ENCODE data around the gene SLC8A3.

Gene SLC8A3

GRCh38 chr14:70168406-70168805 lies 20.3 kb downstream of the SLC8A3 start:
- no CpG with 5 or more reads among the region's 4 CpGs for WGBS, 2 donors (ENCODE audit: extremely low coverage in 2 of 2, insufficient read length in 2 of 2, insufficient replicate concordance in 1 of 2)
- Histone ChIP-seq H2BK12ac (ENCODE audit: low read length) (no peak overlapping the region), H3K14ac (ENCODE audit: low read length) (no peak overlapping the region), H3K9ac (ENCODE audit: low read depth, low read length, poor library complexity) (no peak overlapping the region), H3K79me1 (ENCODE audit: low read depth, low read length) (no peaks in the 10 kb centered on the region), H2AFZ (ENCODE audit: low read length) (no peak overlapping the region), H4K8ac (ENCODE audit: low read depth, low read length) (no peak overlapping the region), H2AK5ac (ENCODE audit: low read depth, low read length) (no peak overlapping the region), H3K4me1 (ENCODE audit: control insufficient read depth in 2 of 2, insufficient read depth in 1 of 2, low read depth in 1 of 2, low read length in 2 of 2) (no peaks in the 10 kb centered on the region), H3K4ac (ENCODE audit: low read length) (no peak overlapping the region), H3K9me3 (replicated peaks in 1 of 2; ENCODE audit: control insufficient read depth in 2 of 2, insufficient read depth in 1 of 2, low read depth in 1 of 2, low read length in 2 of 2) (peaks cover 0 to 2% of the 10 kb centered on the region in 2 donors), H3K27me3 (ENCODE audit: control insufficient read depth in 3 of 3, insufficient read depth in 3 of 3, low read depth in 1 of 3, low read length in 3 of 3) (no peaks in the 10 kb centered on the region), H3K23ac (ENCODE audit: low read depth, low read length, poor library complexity) (no peak overlapping the region), H4K91ac (ENCODE audit: low read depth, low read length, poor library complexity) (no peak overlapping the region), H3K4me2 (ENCODE audit: insufficient read depth, low read length, poor library complexity, severe bottlenecking) (no peak overlapping the region), H3K4me3 (ENCODE audit: low read length in 2 of 2) (no peak overlapping the region), H3K27ac (replicated peaks; ENCODE audit: low read length) (no peak overlapping the region), H3K36me3 (replicated peaks in 1 of 2; ENCODE audit: control insufficient read depth in 2 of 2, insufficient read depth in 2 of 2, low read length in 2 of 2) (no peaks in the 10 kb centered on the region), H2BK15ac (ENCODE audit: low read length) (no peak overlapping the region), H2BK5ac (ENCODE audit: low read length) (no peak overlapping the region), H2BK120ac (ENCODE audit: low read depth, low read length) (no peak overlapping the region), H3K18ac (ENCODE audit: low read length) (no peak overlapping the region)
- no peak for DNase-seq (ENCODE audit: low spot score)

GRCh38 chr14:70166530-70167203 lies 22.1 kb downstream of the SLC8A3 start:
- Histone ChIP-seq H3K18ac (ENCODE audit: low read length) (no peak overlapping the region), H3K27ac (replicated peaks; ENCODE audit: low read length) (no peak overlapping the region), H3K27me3 (ENCODE audit: control insufficient read depth in 3 of 3, insufficient read depth in 3 of 3, low read depth in 1 of 3, low read length in 3 of 3) (no peaks in the 10 kb centered on the region), H3K4me3 (ENCODE audit: low read length in 2 of 2) (no peak overlapping the region), H2BK15ac (ENCODE audit: low read length) (no peak overlapping the region), H3K14ac (ENCODE audit: low read length) (no peak overlapping the region), H2AK5ac (ENCODE audit: low read depth, low read length) (no peak overlapping the region), H3K4me1 (ENCODE audit: control insufficient read depth in 2 of 2, insufficient read depth in 1 of 2, low read depth in 1 of 2, low read length in 2 of 2) (no peaks in the 10 kb centered on the region), H2BK120ac (ENCODE audit: low read depth, low read length) (no peak overlapping the region), H3K23ac (ENCODE audit: low read depth, low read length, poor library complexity) (no peak overlapping the region), H3K9ac (ENCODE audit: low read depth, low read length, poor library complexity) (no peak overlapping the region), H4K8ac (ENCODE audit: low read depth, low read length) (no peak overlapping the region), H2BK5ac (ENCODE audit: low read length) (no peak overlapping the region), H3K4ac (ENCODE audit: low read length) (no peak overlapping the region), H4K91ac (ENCODE audit: low read depth, low read length, poor library complexity) (no peak overlapping the region), H3K36me3 (replicated peaks in 1 of 2; ENCODE audit: control insufficient read depth in 2 of 2, insufficient read depth in 2 of 2, low read length in 2 of 2) (no peaks in the 10 kb centered on the region), H2AFZ (ENCODE audit: low read length) (no peak overlapping the region), H3K4me2 (ENCODE audit: insufficient read depth, low read length, poor library complexity, severe bottlenecking) (no peak overlapping the region), H3K79me1 (ENCODE audit: low read depth, low read length) (no peaks in the 10 kb centered on the region), H2BK12ac (ENCODE audit: low read length) (no peak overlapping the region), H3K9me3 (replicated peaks in 1 of 2; ENCODE audit: control insufficient read depth in 2 of 2, insufficient read depth in 1 of 2, low read depth in 1 of 2, low read length in 2 of 2) (peaks cover 0 to 2% of the 10 kb centered on the region in 2 donors)
- DNase-seq (ENCODE audit: low spot score), result no peak
- WGBS, 2 donors (ENCODE audit: extremely low coverage in 2 of 2, insufficient read length in 2 of 2, insufficient replicate concordance in 1 of 2), result no CpG with 5 or more reads among the region's 9 CpGs

- WGBS, 2 donors (ENCODE audit: extremely low coverage in 2 of 2, insufficient read length in 2 of 2, insufficient replicate concordance in 1 of 2), result no CpG with 5 or more reads among the region's 4 CpGs
- H2BK5ac ChIP-seq (ENCODE audit: low read length), result no peak overlapping the region
These were observed 26.4 kb downstream of the SLC8A3 start for GRCh38 chr14:70162358-70162757.

GRCh38 chr14:70156592-70156991 lies 32.2 kb downstream of the SLC8A3 start:
- H3K14ac ChIP-seq (ENCODE audit: low read length), result no peak overlapping the region
- no peak overlapping the region for H3K27ac ChIP-seq (replicated peaks; ENCODE audit: low read length)
- no peaks in the 10 kb centered on the region for H3K36me3 ChIP-seq (replicated peaks in 1 of 2; ENCODE audit: control insufficient read depth in 2 of 2, insufficient read depth in 2 of 2, low read length in 2 of 2)
- no CpG with 5 or more reads among the region's 3 CpGs for WGBS, 2 donors (ENCODE audit: extremely low coverage in 2 of 2, insufficient read length in 2 of 2, insufficient replicate concordance in 1 of 2)
- no peak overlapping the region for H2AK5ac ChIP-seq (ENCODE audit: low read depth, low read length)
- no peak overlapping the region for H3K23ac ChIP-seq (ENCODE audit: low read depth, low read length, poor library complexity)
- H3K27me3 ChIP-seq (ENCODE audit: control insufficient read depth in 3 of 3, insufficient read depth in 3 of 3, low read depth in 1 of 3, low read length in 3 of 3), result peaks cover 0 to 6% (median 0%) of the 10 kb centered on the region in 3 experiments
- H2BK120ac ChIP-seq (ENCODE audit: low read depth, low read length), result no peak overlapping the region
- no peak overlapping the region for H3K4me3 ChIP-seq (ENCODE audit: low read length in 2 of 2)
- no peak overlapping the region for H2BK12ac ChIP-seq (ENCODE audit: low read length)
- H3K79me1 ChIP-seq (ENCODE audit: low read depth, low read length), result no peaks in the 10 kb centered on the region
- H3K4me2 ChIP-seq (ENCODE audit: insufficient read depth, low read length, poor library complexity, severe bottlenecking), result no peak overlapping the region
- H4K8ac ChIP-seq (ENCODE audit: low read depth, low read length), result no peak overlapping the region
- H3K18ac ChIP-seq (ENCODE audit: low read length), result no peak overlapping the region
- no peak overlapping the region for H2AFZ ChIP-seq (ENCODE audit: low read length)
- H3K9ac ChIP-seq (ENCODE audit: low read depth, low read length, poor library complexity), result no peak overlapping the region
- no peak overlapping the region for H3K4ac ChIP-seq (ENCODE audit: low read length)
- H3K4me1 ChIP-seq (ENCODE audit: control insufficient read depth in 2 of 2, insufficient read depth in 1 of 2, low read depth in 1 of 2, low read length in 2 of 2), result peaks cover 0 to 5% of the 10 kb centered on the region in 2 donors
- H2BK5ac ChIP-seq (ENCODE audit: low read length), result no peak overlapping the region
- no peaks in the 10 kb centered on the region for H3K9me3 ChIP-seq (replicated peaks in 1 of 2; ENCODE audit: control insufficient read depth in 2 of 2, insufficient read depth in 1 of 2, low read depth in 1 of 2, low read length in 2 of 2)
- no peak for DNase-seq (ENCODE audit: low spot score)
- no peak overlapping the region for H2BK15ac ChIP-seq (ENCODE audit: low read length)
- H4K91ac ChIP-seq (ENCODE audit: low read depth, low read length, poor library complexity), result no peak overlapping the region

More at GRCh38 chr14:70162358-70162757, 26.4 kb downstream of the SLC8A3 start:
- no peaks in the 10 kb centered on the region for H3K27me3 ChIP-seq (ENCODE audit: control insufficient read depth in 3 of 3, insufficient read depth in 3 of 3, low read depth in 1 of 3, low read length in 3 of 3)
- H3K4ac ChIP-seq (ENCODE audit: low read length), result no peak overlapping the region
- no peak overlapping the region for H3K14ac ChIP-seq (ENCODE audit: low read length)
- H3K79me1 ChIP-seq (ENCODE audit: low read depth, low read length), result no peaks in the 10 kb centered on the region
- H2BK15ac ChIP-seq (ENCODE audit: low read length), result no peak overlapping the region
- H3K4me2 ChIP-seq (ENCODE audit: insufficient read depth, low read length, poor library complexity, severe bottlenecking), result no peak overlapping the region
- H3K36me3 ChIP-seq (replicated peaks in 1 of 2; ENCODE audit: control insufficient read depth in 2 of 2, insufficient read depth in 2 of 2, low read length in 2 of 2), result no peaks in the 10 kb centered on the region
- H4K8ac ChIP-seq (ENCODE audit: low read depth, low read length), result no peak overlapping the region
- no peak overlapping the region for H2BK120ac ChIP-seq (ENCODE audit: low read depth, low read length)
- no peak overlapping the region for H2BK12ac ChIP-seq (ENCODE audit: low read length)
- H3K18ac ChIP-seq (ENCODE audit: low read length), result no peak overlapping the region
- H3K4me1 ChIP-seq (ENCODE audit: control insufficient read depth in 2 of 2, insufficient read depth in 1 of 2, low read depth in 1 of 2, low read length in 2 of 2), result no peaks in the 10 kb centered on the region
- H3K9me3 ChIP-seq (replicated peaks in 1 of 2; ENCODE audit: control insufficient read depth in 2 of 2, insufficient read depth in 1 of 2, low read depth in 1 of 2, low read length in 2 of 2), result no peaks in the 10 kb centered on the region
- H3K23ac ChIP-seq (ENCODE audit: low read depth, low read length, poor library complexity), result no peak overlapping the region
- H4K91ac ChIP-seq (ENCODE audit: low read depth, low read length, poor library complexity), result no peak overlapping the region
- H2AK5ac ChIP-seq (ENCODE audit: low read depth, low read length), result no peak overlapping the region
- H3K27ac ChIP-seq (replicated peaks; ENCODE audit: low read length), result no peak overlapping the region
- H2AFZ ChIP-seq (ENCODE audit: low read length), result no peak overlapping the region
- H3K4me3 ChIP-seq (ENCODE audit: low read length in 2 of 2), result no peak overlapping the region
- no peak overlapping the region for H3K9ac ChIP-seq (ENCODE audit: low read depth, low read length, poor library complexity)
- DNase-seq (ENCODE audit: low spot score), result no peak

Data from neuronal stem cell (in vitro differentiated cells).